Measurements from ENCODE around the gene BBS9.

DNA sequence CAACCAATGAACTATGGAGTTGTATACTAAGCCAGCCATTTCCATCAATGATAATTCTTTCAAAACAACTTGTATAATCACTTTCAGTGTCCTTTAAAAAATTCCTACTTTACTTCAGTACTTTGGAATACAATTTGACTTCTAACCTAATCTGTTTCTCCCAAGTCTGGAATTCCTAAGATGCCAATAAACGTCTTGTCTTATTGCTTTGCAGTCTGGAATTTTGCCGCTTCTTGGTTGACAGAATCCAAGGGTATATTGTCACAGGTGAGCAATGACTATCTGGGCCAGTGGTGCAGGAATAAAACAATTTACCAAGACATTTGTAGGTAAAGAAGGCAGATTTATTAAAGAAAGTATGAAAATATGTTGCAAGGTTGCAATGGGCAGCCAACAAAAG lies 42.0 kb upstream of the BBS9 start:
- TF ChIP-seq, protein P1, sequence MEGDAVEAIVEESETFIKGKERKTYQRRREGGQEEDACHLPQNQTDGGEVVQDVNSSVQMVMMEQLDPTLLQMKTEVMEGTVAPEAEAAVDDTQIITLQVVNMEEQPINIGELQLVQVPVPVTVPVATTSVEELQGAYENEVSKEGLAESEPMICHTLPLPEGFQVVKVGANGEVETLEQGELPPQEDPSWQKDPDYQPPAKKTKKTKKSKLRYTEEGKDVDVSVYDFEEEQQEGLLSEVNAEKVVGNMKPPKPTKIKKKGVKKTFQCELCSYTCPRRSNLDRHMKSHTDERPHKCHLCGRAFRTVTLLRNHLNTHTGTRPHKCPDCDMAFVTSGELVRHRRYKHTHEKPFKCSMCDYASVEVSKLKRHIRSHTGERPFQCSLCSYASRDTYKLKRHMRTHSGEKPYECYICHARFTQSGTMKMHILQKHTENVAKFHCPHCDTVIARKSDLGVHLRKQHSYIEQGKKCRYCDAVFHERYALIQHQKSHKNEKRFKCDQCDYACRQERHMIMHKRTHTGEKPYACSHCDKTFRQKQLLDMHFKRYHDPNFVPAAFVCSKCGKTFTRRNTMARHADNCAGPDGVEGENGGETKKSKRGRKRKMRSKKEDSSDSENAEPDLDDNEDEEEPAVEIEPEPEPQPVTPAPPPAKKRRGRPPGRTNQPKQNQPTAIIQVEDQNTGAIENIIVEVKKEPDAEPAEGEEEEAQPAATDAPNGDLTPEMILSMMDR (conservative IDR thresholded peaks at IDR 0.05; ENCODE audit: low read depth, low read length) = no peak
- TF ChIP-seq EZH2 (IDR thresholded peaks at IDR 0.05; ENCODE audit: low read length, unreplicated experiment) = no peak
